ENCODE measurements around the gene FUS.
"Not testable (repeated sequence)": the region's sequence is repeated elsewhere in the genome, so short reads cannot be mapped to it uniquely, and the experiment has no call there.

FUS gene

GRCh38 chr16:31167315-31167714 lies 12.6 kb upstream of the FUS start:
- H3K27ac ChIP-seq (ENCODE audit: insufficient read depth, low read length, poor library complexity, severe bottlenecking), result no peak overlapping the region
- H3K27me3 ChIP-seq (replicated peaks; ENCODE audit: control insufficient read depth, insufficient read depth, low read length, poor library complexity, severe bottlenecking), result no peaks in the 10 kb centered on the region
- DNase-seq, result no peak
- no peaks in the 10 kb centered on the region for H3K4me1 ChIP-seq (ENCODE audit: control insufficient read depth, insufficient read depth, low read length, poor library complexity, severe bottlenecking)
- no peaks in the 10 kb centered on the region for H3K9me3 ChIP-seq (ENCODE audit: control insufficient read depth, low read length)
- no peaks in the 10 kb centered on the region for H3K36me3 ChIP-seq (ENCODE audit: control insufficient read depth, insufficient read depth, low read length)
- no peak overlapping the region for H3K4me3 ChIP-seq (ENCODE audit: insufficient read depth, low read depth, low read length, poor library complexity, severe bottlenecking)

GRCh38 chr16:31168848-31169247 lies 11.1 kb upstream of the FUS start:
- Histone ChIP-seq H3K4me1 (ENCODE audit: control insufficient read depth, insufficient read depth, low read length, poor library complexity, severe bottlenecking) (no peaks in the 10 kb centered on the region), H3K27me3 (replicated peaks; ENCODE audit: control insufficient read depth, insufficient read depth, low read length, poor library complexity, severe bottlenecking) (no peaks in the 10 kb centered on the region), H3K4me3 (ENCODE audit: insufficient read depth, low read depth, low read length, poor library complexity, severe bottlenecking) (no peak overlapping the region), H3K27ac (ENCODE audit: insufficient read depth, low read length, poor library complexity, severe bottlenecking) (no peak overlapping the region), H3K36me3 (ENCODE audit: control insufficient read depth, insufficient read depth, low read length) (no peaks in the 10 kb centered on the region), H3K9me3 (ENCODE audit: control insufficient read depth, low read length) (no peaks in the 10 kb centered on the region)
- no peak for DNase-seq

- DNase-seq; H3K4me1 ChIP-seq (ENCODE audit: control insufficient read depth, insufficient read depth, low read length, poor library complexity, severe bottlenecking); H3K9me3 ChIP-seq (ENCODE audit: control insufficient read depth, low read length); H3K27me3 ChIP-seq (replicated peaks; ENCODE audit: control insufficient read depth, insufficient read depth, low read length, poor library complexity, severe bottlenecking); H3K36me3 ChIP-seq (ENCODE audit: control insufficient read depth, insufficient read depth, low read length); H3K4me3 ChIP-seq (ENCODE audit: insufficient read depth, low read depth, low read length, poor library complexity, severe bottlenecking); H3K27ac ChIP-seq (ENCODE audit: insufficient read depth, low read length, poor library complexity, severe bottlenecking): not testable (repeated sequence)
These were observed 9.9 kb upstream of the FUS start for GRCh38 chr16:31170048-31170447.

- Histone ChIP-seq H3K27ac (ENCODE audit: insufficient read depth, low read length, poor library complexity, severe bottlenecking) (peak overlapping the region; percentile 14), H3K4me3 (ENCODE audit: insufficient read depth, low read depth, low read length, poor library complexity, severe bottlenecking) (peak overlapping the region; percentile 20), H3K9me3 (ENCODE audit: control insufficient read depth, low read length) (no peaks in the 10 kb centered on the region), H3K27me3 (replicated peaks; ENCODE audit: control insufficient read depth, insufficient read depth, low read length, poor library complexity, severe bottlenecking) (no peaks in the 10 kb centered on the region), H3K4me1 (ENCODE audit: control insufficient read depth, insufficient read depth, low read length, poor library complexity, severe bottlenecking) (peaks cover 36% of the 10 kb centered on the region), H3K36me3 (ENCODE audit: control insufficient read depth, insufficient read depth, low read length) (peaks cover 5% of the 10 kb centered on the region)
- peak; percentile 36 to 50 (median 48) for DNase-seq
These were observed 2.8 kb upstream of the FUS start for GRCh38 chr16:31177136-31177535.

- H3K27me3 ChIP-seq (replicated peaks; ENCODE audit: control insufficient read depth, insufficient read depth, low read length, poor library complexity, severe bottlenecking), result no peaks in the 10 kb centered on the region
- H3K27ac ChIP-seq (ENCODE audit: insufficient read depth, low read length, poor library complexity, severe bottlenecking), result peak overlapping the region; percentile 93
- no peaks in the 10 kb centered on the region for H3K9me3 ChIP-seq (ENCODE audit: control insufficient read depth, low read length)
- no peak for DNase-seq
- H3K36me3 ChIP-seq (ENCODE audit: control insufficient read depth, insufficient read depth, low read length), result peaks cover 26% of the 10 kb centered on the region
- peaks cover 57% of the 10 kb centered on the region for H3K4me1 ChIP-seq (ENCODE audit: control insufficient read depth, insufficient read depth, low read length, poor library complexity, severe bottlenecking)
- H3K4me3 ChIP-seq (ENCODE audit: insufficient read depth, low read depth, low read length, poor library complexity, severe bottlenecking), result peak overlapping the region; percentile 98
These were observed 656 bp upstream of the FUS start for GRCh38 chr16:31179219-31179746.

GRCh38 chr16:31181102-31181830 lies 1.3 kb downstream of the FUS start:
- H3K4me1 ChIP-seq (ENCODE audit: control insufficient read depth, insufficient read depth, low read length, poor library complexity, severe bottlenecking), result peaks cover 57% of the 10 kb centered on the region
- no peaks in the 10 kb centered on the region for H3K9me3 ChIP-seq (ENCODE audit: control insufficient read depth, low read length)
- DNase-seq, result peak in 1 of 3 donors; percentile 33
- H3K36me3 ChIP-seq (ENCODE audit: control insufficient read depth, insufficient read depth, low read length), result peaks cover 44% of the 10 kb centered on the region
- peak overlapping the region; percentile 98 for H3K4me3 ChIP-seq (ENCODE audit: insufficient read depth, low read depth, low read length, poor library complexity, severe bottlenecking)
- peak overlapping the region; percentile 93 for H3K27ac ChIP-seq (ENCODE audit: insufficient read depth, low read length, poor library complexity, severe bottlenecking)
- H3K27me3 ChIP-seq (replicated peaks; ENCODE audit: control insufficient read depth, insufficient read depth, low read length, poor library complexity, severe bottlenecking), result no peaks in the 10 kb centered on the region

- H3K27ac ChIP-seq (ENCODE audit: insufficient read depth, low read length, poor library complexity, severe bottlenecking), result no peak overlapping the region
- H3K9me3 ChIP-seq (ENCODE audit: control insufficient read depth, low read length), result no peaks in the 10 kb centered on the region
- H3K4me1 ChIP-seq (ENCODE audit: control insufficient read depth, insufficient read depth, low read length, poor library complexity, severe bottlenecking), result peaks cover 50% of the 10 kb centered on the region
- no peak for DNase-seq
- H3K4me3 ChIP-seq (ENCODE audit: insufficient read depth, low read depth, low read length, poor library complexity, severe bottlenecking), result peak overlapping the region; percentile 98
- H3K27me3 ChIP-seq (replicated peaks; ENCODE audit: control insufficient read depth, insufficient read depth, low read length, poor library complexity, severe bottlenecking), result no peaks in the 10 kb centered on the region
- H3K36me3 ChIP-seq (ENCODE audit: control insufficient read depth, insufficient read depth, low read length), result peaks cover 55% of the 10 kb centered on the region
These were observed 2.5 kb downstream of the FUS start for GRCh38 chr16:31182391-31182790.

GRCh38 chr16:31183432-31184428 lies 3.8 kb downstream of the FUS start:
- no peak for DNase-seq
- no peak overlapping the region for H3K27ac ChIP-seq (ENCODE audit: insufficient read depth, low read length, poor library complexity, severe bottlenecking)
- H3K27me3 ChIP-seq (replicated peaks; ENCODE audit: control insufficient read depth, insufficient read depth, low read length, poor library complexity, severe bottlenecking), result no peaks in the 10 kb centered on the region
- peaks cover 37% of the 10 kb centered on the region for H3K4me1 ChIP-seq (ENCODE audit: control insufficient read depth, insufficient read depth, low read length, poor library complexity, severe bottlenecking)
- H3K4me3 ChIP-seq (ENCODE audit: insufficient read depth, low read depth, low read length, poor library complexity, severe bottlenecking), result no peak overlapping the region
- no peaks in the 10 kb centered on the region for H3K9me3 ChIP-seq (ENCODE audit: control insufficient read depth, low read length)
- H3K36me3 ChIP-seq (ENCODE audit: control insufficient read depth, insufficient read depth, low read length), result peaks cover 69% of the 10 kb centered on the region

GRCh38 chr16:31184888-31185287 lies 4.9 kb downstream of the FUS start:
- H3K27me3 ChIP-seq (replicated peaks; ENCODE audit: control insufficient read depth, insufficient read depth, low read length, poor library complexity, severe bottlenecking), result no peaks in the 10 kb centered on the region
- DNase-seq, result no peak
- peaks cover 32% of the 10 kb centered on the region for H3K4me1 ChIP-seq (ENCODE audit: control insufficient read depth, insufficient read depth, low read length, poor library complexity, severe bottlenecking)
- no peaks in the 10 kb centered on the region for H3K9me3 ChIP-seq (ENCODE audit: control insufficient read depth, low read length)
- H3K36me3 ChIP-seq (ENCODE audit: control insufficient read depth, insufficient read depth, low read length), result peaks cover 80% of the 10 kb centered on the region
- H3K27ac ChIP-seq (ENCODE audit: insufficient read depth, low read length, poor library complexity, severe bottlenecking), result no peak overlapping the region
- H3K4me3 ChIP-seq (ENCODE audit: insufficient read depth, low read depth, low read length, poor library complexity, severe bottlenecking), result no peak overlapping the region

GRCh38 chr16:31185339-31185738 lies 5.4 kb downstream of the FUS start:
- H3K27me3 ChIP-seq (replicated peaks; ENCODE audit: control insufficient read depth, insufficient read depth, low read length, poor library complexity, severe bottlenecking), result no peaks in the 10 kb centered on the region
- no peaks in the 10 kb centered on the region for H3K9me3 ChIP-seq (ENCODE audit: control insufficient read depth, low read length)
- H3K4me3 ChIP-seq (ENCODE audit: insufficient read depth, low read depth, low read length, poor library complexity, severe bottlenecking), result no peak overlapping the region
- H3K36me3 ChIP-seq (ENCODE audit: control insufficient read depth, insufficient read depth, low read length), result peaks cover 81% of the 10 kb centered on the region
- H3K4me1 ChIP-seq (ENCODE audit: control insufficient read depth, insufficient read depth, low read length, poor library complexity, severe bottlenecking), result peaks cover 32% of the 10 kb centered on the region
- DNase-seq, result no peak
- no peak overlapping the region for H3K27ac ChIP-seq (ENCODE audit: insufficient read depth, low read length, poor library complexity, severe bottlenecking)

All from effector memory CD4-positive, alpha-beta T cell (primary cell).